Activated T-cell treated with anti-CD3 and anti-CD28 coated beads for 4 hours (primary cell): Measurements from ENCODE around the gene ACKR2.
A peak's percentile ranks its signal among the peaks of the same experiment; 100 is the strongest.
"Not testable (repeated sequence)": the region's sequence is repeated elsewhere in the genome, so short reads cannot be mapped to it uniquely, and the experiment has no call there.

Experiments used
- DNase-seq: peaks from one replicate; pipeline ENCODE4 v3.0.0-alpha.2; 2020

Gene ACKR2

GRCh38 chr3:42802876-42803413, 6.3 kb upstream of the ACKR2 start:
- DNase-seq = no peak

DNA sequence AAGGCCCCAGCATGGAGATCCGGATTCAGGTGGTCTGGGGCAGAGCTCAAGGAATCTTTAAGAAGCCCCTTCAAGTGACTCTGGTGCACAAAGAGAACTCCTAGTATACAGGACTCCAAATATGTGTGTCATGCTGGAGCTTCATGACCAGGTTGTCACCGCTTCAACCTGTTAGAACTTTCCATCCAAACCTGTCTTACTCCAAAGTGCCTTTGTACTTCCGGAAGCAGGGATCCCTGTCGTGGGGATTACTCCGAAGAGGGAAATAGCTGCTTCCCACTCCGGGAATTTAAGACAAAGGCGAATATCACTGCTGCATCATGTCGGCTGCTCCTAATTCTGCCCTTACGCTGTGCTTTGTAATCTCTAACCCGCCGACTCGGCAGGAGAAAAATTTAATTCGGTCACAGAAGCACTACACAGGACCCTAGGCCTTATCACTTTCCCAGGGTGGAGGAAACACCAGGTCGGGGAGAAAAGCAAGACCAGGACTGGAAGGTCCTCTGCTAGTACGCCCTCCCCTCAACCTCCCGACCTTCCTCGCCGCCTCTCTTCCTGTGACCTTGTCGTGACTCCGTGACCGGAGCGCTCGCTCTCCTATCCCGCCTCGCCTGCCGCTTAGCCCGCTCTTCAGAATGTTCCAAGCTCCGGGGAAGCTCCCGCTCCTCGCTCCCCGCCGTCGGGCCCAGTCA, 5.7 kb upstream of the ACKR2 start:
- peak; percentile 4 for DNase-seq

DNA sequence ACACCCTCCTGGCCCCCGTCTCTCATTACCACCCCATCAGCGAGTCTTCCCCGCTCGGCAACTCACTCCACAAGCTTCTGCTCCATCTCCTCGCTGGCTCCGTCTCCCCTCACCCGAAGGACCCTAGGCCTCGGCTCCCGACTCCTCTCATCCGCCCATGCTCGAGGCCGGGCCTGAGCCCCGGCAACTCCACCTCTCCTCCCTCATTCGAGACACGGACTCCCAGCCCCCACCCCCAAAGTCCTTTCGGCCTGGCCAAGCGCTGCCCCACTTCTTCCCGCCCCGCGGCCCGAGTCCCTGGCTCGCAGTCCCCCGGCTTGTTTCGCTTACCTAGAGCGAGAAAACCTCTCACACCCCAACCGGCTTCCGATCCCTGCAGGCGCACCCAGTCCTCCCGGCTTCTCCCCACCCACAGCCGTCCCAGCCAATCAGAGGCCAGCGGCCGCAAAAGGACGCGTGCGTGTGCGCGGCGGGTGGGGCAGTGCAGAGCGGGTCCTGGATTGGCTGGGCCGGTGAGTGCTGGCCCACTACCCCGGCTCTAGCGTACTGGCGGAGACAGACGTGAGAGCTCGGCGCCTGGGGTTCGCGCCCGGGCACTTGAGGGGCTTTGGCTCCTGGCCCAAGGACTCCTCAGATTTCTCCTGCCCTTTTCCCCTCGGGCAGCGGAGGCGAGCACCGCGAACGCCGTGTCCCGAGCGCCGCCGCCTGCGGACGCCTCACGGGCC, 5.0 kb upstream of the ACKR2 start, which contains the start of gene HIGD1A:
Gene HIGD1A (minus strand): TSS at position 385 of the 725 bp plus-strand sequence. CDS start 10,237 bp downstream, outside the sequence.
- peak; percentile 89 for DNase-seq

DNA sequence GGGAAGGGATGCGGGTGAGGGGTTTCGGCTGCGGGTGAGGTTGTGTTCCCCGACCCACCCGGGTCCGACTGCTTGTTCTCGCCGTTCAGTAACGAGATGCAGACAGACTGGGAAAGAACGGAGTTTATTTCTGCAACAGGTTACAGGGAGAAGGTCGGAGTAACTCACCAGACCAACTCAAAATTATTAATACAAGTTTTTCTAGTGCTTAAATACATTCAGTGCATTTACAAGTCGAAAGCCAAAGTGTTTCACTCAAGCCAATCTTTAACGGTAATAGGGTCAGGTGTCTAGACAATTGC, 4.5 kb upstream of the ACKR2 start:
- DNase-seq = no peak

- DNase-seq = no peak
Observed at GRCh38 chr3:42805141-42805821, 4.0 kb upstream of the ACKR2 start.

DNA sequence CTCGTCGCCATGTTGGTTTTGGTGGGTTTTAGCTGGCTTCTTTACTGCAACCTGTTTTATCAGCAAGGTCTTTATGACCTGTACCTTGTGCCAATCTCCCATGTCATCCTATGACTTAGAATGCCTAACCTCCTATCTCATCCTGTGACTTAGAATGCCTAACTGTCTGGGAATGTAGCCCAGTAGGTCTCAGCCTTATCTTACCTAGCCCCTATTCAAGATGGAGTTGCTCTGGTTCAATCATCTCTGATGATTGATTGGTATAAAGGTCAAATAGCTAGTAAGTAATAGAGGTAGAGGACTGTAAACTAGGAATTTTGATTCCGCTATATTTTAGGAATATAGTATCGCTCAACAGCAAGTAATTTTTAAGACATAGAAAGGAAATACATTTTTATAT, 1.3 kb upstream of the ACKR2 start:
- no peak for DNase-seq

DNA sequence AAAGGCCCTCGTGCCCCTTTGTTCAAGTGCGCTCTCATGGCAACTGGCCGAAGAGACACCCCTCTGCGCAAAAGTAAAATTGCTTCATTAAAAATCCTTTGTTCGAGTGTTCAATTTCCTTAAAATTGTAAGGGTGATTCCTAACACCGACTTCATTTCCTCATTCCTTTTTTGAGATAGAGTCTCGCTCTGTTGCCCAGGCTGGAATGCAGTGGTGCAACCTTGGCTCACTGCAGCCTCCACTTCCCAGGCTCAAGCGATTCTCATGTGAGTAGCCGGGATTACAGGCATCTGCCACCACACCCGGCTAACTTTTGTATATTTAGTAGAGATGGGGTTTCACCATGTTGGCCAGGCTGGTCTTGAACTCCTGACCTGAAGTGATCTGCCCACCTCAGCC, 1.5 kb downstream of the ACKR2 start:
- DNase-seq = not testable (repeated sequence)

DNA sequence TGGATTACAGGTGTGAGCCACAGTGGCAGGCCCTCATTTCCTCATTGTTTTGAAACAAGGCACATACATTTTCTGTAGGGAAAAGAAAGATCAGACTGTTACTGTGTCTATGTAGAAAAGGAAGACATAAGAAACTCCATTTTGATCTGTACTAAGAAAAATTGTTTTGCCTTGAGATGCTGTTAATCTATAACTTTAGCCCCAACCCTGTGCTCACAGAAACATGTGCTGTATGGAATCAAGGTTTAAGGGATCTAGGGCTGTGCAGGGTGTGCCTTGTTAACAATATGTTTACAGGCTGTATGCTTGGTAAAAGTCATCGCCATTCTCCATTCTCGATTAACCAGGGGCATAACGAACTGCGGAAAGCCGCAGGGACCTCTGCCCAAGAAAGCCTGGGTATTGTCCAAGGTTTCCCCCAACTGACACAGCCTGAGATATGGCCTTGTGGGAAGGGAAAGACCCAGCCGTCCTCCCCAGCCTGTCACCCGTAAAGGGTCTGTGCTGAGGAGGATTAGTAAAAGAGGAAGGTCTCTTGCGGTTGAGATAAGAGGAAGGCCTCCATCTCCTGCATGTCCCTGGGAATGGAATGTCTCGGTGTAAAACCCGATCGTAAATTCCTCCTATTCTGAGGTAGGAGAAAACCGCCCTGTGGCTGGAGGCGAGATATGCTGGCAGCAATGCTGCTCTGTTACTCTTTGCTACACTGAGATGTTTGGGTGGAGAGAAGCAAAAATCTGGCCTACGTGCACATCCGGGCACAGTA, 2.1 kb downstream of the ACKR2 start:
- DNase-seq = not testable (repeated sequence)

DNA sequence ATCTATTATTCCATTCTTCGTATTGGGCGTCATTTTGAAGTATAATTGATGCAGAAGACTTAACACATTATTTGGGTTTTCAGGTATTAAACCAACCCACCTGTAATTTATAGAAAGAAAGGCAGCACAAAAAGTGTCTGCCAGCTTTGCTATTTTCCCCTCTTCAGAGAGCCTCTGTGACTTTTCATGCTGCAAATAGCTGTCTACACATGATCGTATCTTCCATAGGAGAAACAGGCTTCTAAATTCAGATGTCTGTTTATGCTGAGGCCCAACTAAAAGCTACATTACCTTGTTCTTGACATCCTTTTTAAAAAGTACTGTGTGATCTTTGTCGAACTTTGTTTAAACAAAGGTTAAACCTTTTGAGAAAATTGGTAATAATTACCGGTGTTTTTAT, 5.0 kb downstream of the ACKR2 start:
- DNase-seq = no peak

GRCh38 chr3:42814914-42815507, 5.8 kb downstream of the ACKR2 start:
- DNase-seq = no peak

- no peak for DNase-seq
Observed at GRCh38 chr3:42815826-42816225, 6.6 kb downstream of the ACKR2 start.

- no peak for DNase-seq
Observed at GRCh38 chr3:42819351-42819965, 10.2 kb downstream of the ACKR2 start.

DNA sequence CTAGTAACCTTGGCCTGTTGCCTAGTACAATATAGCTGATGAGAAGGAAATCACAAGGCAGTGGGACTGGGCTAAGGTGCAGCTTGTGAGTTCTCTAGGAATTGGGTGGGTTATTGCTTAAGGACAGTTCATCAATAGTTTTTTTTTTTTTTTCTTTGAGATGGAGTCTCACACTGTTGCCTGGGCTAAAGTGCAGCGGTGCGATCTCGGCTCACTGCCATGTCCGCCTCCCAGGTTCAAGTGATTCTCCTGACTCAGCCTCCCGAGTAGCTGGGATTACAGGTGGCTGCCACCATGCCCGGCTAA, 11.5 kb downstream of the ACKR2 start:
- DNase-seq = no peak

DNA sequence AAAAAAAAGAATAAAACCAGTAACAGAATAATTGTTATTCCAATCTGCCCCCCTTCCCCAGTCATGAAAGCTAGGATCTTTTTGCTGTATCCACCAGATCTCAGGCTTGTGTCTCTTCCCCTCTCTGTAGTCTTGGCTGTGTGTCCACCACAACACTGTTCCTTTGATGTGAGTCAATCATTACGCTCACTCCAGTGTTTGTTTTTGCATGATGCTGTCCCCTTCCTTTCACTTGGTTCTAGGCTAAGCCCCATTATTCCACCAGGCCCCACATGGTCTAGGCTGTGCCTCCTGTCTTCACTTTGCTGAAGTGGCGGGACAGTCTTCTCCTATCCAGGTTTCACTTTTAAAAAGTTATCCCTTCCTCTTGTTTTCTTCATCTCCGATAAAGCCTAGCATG, 13.6 kb downstream of the ACKR2 start:
- DNase-seq = no peak

- DNase-seq = no peak
Observed at GRCh38 chr3:42823351-42823750, 14.1 kb downstream of the ACKR2 start.

GRCh38 chr3:42826141-42826540, 16.9 kb downstream of the ACKR2 start:
- no peak for DNase-seq

GRCh38 chr3:42827023-42827422, 17.8 kb downstream of the ACKR2 start:
- DNase-seq = no peak

- DNase-seq = no peak
Observed at GRCh38 chr3:42827654-42828053, 18.4 kb downstream of the ACKR2 start.

DNA sequence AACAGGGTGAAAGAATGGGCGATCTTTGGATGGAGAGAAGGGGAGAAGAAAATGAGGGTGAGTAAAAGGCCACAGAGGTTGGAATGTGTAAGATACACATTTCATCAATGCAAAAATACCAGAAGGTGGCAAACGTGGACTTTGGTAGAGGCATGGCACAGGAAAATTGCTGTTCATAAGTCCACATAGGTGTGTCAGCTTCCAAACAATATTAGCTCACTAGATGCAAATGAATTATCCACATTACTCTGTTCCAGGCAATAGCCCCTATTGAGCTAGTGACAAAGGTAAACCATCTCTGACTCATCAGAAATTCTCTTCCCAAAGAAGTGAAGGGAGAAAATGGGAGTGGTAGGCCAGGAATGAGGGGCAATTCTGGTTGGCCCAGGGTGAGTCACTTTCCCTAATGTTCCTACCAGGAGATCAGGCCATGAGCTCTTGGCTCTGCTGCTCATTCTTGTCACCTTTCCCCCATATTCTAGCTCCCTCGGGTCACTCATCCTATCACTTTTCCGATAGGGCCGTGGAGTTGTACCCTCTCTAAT, 19.9 kb downstream of the ACKR2 start:
- DNase-seq = no peak

DNA sequence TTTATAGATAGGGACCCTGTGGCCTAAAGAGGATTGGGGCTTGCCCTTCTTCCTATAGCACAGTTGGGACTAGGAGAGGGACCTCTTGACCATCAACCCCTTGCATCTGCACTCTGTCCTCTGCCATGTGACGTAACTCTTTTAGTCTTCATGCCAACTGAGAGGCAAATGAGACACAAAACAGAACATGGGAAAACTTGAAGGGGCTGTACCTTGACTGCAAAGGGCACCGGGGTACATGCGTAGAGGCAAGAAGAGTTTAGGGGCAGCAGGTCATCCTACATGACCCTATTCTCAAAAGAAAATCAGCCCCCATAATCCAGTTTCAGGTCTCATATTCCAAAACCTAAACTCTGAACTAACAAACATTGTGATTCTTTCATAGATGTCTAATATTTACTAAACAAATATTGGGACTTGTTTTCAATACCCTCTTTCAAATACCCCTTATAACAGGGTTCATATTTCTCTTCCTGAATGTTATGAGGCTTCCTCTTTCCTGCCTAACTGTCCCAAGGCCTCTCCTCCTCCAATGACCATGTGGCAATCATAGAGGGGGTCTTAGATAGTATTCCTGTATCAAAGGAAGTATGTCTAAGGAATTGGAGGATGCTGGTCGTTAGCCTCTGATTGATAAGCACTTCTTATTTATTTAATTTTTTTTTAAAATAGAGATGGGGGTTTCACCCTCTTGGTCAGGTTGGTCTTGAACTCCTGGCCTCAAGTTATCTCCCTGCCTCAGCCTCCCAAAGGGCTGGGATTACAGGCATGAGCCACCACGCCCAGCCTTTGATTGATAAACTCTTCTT, 20.6 kb downstream of the ACKR2 start:
- no peak for DNase-seq
